NCI-H1417 treated with DMSO at 0.1 percent for 48 hours (cell line): Measurements from ENCODE around the gene RBBP6.
A peak's percentile ranks its signal among the peaks of the same experiment; 100 is the strongest.

Experiments
- DNase-seq: peaks from one replicate; lab custom pipeline; 2025; lab: John Stamatoyannopoulos, UW

RBBP6 gene

GRCh38 chr16:24524855-24525677 lies 14.3 kb upstream of the RBBP6 start:
- DNase-seq, result no peak

DNA sequence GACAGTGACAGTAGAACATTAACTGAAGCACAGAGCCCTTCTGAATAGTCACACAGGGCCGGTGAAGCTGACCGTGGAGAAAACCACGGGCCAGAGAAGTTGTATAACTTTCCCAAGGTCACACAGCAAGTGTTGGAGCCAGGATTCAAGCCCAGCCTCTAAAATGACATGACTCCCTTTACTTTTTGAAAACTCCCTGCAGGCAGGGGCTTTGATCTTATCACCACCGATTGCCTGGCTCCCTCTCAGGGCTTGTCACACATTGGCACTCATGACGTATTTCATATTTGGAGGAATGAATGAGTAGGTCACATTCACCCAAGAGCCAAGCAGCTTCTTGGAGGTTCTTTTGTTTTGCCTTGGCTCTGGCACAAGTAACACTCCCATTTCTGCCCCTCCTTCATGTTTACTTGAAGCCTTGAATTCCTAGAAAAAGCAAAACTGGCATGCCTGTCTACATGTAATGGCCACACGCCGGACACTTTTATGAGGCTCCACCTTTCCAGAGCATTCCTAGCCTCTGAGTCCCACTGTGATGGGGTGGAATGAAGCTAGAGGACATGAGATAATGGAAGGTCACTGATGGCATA lies 13.3 kb upstream of the RBBP6 start:
- DNase-seq, result no peak

GRCh38 chr16:24526701-24527495 lies 12.5 kb upstream of the RBBP6 start:
- DNase-seq, result no peak

GRCh38 chr16:24531166-24531565 lies 8.2 kb upstream of the RBBP6 start:
- DNase-seq, result no peak

GRCh38 chr16:24534620-24535019 lies 4.7 kb upstream of the RBBP6 start:
- no peak for DNase-seq

DNA sequence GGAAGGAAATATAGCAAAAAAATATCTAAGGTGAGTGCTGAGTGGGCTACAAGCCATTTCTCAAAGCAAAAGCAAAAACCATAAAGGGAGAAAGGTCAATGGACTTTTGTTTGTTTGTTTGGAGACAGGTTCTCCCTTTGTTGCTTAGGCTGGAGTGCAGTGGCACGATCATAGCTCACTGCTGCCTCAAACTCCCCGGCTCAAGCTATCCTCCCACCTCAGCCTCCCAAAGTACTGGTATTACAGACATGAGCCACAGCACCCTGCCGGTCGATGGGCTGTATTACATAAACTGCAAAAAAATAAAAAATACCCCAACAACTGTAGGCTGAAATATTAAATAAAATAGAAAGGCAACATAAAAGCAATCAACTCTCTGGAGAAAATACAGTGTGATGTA lies 3.5 kb upstream of the RBBP6 start:
- no peak for DNase-seq

DNA sequence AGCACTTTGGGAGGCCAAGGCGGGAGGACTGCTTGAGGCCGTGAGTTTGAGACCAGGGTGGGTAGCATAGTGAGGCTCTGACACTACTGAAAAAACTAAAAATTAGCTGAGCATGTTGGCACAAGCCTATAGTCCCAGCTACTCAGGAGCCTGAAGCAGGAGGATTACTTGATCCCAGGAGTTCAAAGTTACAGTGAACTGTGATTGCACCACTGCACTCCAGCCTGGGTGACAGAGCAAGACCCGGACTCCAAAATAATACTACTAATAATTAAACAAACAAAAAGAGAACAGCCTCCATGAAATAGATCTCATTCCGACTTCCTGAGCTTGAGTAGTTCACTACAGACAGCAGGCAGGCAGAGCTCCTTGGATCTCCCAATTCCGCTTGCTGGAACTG lies 2.7 kb upstream of the RBBP6 start:
- no peak for DNase-seq

GRCh38 chr16:24537474-24538337 lies 1.7 kb upstream of the RBBP6 start:
- no peak for DNase-seq

- peak; percentile 81 for DNase-seq
Measured at GRCh38 chr16:24538756-24539294, 541 bp upstream of the RBBP6 start.

GRCh38 chr16:24539850-24540601 lies 660 bp downstream of the RBBP6 start:
- DNase-seq, result no peak

GRCh38 chr16:24540602-24541210 lies 1.3 kb downstream of the RBBP6 start:
- no peak for DNase-seq

GRCh38 chr16:24541233-24541933 lies 2.0 kb downstream of the RBBP6 start:
- no peak for DNase-seq

GRCh38 chr16:24543949-24544348 lies 4.6 kb downstream of the RBBP6 start:
- DNase-seq, result no peak

- DNase-seq, result no peak
Measured at GRCh38 chr16:24544640-24545039, 5.3 kb downstream of the RBBP6 start.

DNA sequence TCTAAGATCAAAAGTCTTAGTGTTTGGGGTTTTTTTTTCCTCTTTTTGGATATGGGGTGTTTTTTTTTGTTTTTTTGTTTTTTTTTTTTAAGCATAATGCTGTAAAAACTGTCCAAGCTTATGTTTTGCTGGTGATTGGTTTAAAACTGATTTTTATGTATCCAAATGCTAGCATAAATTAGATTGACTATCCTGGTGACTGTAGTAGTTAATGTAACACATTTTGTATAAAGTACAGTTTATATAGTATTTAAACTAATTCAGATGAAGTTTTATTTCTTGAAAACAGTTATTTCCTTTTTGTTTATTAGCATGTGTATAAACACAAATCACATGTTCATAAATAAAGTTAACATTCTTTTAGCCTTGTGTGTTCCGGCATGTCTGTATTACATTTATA lies 10.9 kb downstream of the RBBP6 start:
- DNase-seq, result no peak

- peak; percentile 92 for DNase-seq
Measured at GRCh38 chr16:24552705-24553246, 13.4 kb downstream of the RBBP6 start.

DNA sequence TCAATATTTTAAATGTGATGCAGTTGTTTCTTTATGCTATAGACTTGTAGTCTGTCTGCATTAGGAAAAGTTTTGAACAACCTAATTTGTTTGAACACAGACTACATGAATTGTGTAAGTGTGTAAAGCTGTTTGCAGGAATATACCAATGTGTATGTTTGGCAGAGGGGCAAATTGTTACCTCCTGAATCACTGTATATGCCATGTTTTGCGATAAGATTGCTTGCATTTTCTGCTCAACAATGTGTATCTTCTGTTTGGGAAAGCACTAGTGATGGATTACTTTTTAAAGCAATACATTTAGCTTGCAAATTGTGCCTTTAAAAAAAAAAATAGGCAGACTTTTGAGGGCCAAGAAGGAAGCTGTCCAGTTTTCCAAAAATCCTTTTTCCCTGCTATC lies 14.6 kb downstream of the RBBP6 start:
- DNase-seq, result no peak

GRCh38 chr16:24555346-24555872 lies 16.0 kb downstream of the RBBP6 start:
- no peak for DNase-seq

- DNase-seq, result no peak
Measured at GRCh38 chr16:24562811-24563210, 23.4 kb downstream of the RBBP6 start.
